ENCODE results near the gene CTIF.

DNA sequence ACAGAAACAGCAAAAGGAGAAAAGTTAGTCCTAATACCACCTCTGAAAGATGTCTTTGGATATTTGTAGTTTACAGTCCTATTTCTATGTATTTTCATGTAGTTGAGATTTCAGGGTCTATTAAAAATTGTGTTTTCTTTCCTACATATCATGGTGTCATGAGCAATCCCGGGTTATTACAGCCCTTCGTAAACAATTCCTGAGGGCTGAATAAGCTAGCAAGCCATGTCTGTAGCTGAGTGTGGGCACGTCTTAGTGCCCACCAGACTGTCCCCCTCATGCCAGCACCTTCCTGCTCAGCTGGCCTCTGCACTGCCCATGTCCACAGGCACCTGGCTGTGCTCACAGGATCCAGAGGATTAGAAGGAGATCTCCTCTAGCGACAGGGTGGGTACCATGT, 60.6 kb downstream of the CTIF start:
- TF ChIP-seq TAF1 (IDR thresholded peaks at IDR 0.05; ENCODE audit: borderline replicate concordance, low read depth, low read length), result no peak
- TF ChIP-seq POLR2AphosphoS5 (IDR thresholded peaks at IDR 0.05; ENCODE audit: low read depth, low read length), result no peak
